Non-pigmented ciliary epithelial cell (primary cell): ENCODE measurements around the gene DEXI.
"Not testable (repeated sequence)": the region's sequence is repeated elsewhere in the genome, so short reads cannot be mapped to it uniquely, and the experiment has no call there.

Experiments used
- DNase-seq: peaks from one replicate; pipeline ENCODE4 v3.0.0-alpha.2; 2010; ENCODE audit warnings: low read depth

DEXI gene

DNA sequence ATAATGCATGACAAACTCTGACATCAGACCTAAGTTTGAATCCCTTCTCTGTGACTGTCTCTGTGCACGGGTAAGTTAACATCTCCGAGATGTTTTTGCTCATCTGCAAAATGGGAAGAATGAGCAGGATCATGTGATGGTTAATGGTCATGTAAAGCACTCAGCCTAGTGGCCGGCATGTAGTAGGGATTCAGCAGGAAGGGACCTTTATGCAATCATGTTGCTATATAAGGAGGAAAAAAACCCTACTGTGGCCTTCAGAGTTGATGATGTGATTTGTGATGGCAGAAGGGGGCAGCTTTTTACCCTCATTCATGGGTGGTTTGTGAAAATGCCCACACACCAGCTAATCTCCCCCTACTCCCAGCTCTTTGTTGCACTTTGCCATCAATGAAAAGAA lies 26.2 kb upstream of the DEXI start:
- no peak for DNase-seq

DNA sequence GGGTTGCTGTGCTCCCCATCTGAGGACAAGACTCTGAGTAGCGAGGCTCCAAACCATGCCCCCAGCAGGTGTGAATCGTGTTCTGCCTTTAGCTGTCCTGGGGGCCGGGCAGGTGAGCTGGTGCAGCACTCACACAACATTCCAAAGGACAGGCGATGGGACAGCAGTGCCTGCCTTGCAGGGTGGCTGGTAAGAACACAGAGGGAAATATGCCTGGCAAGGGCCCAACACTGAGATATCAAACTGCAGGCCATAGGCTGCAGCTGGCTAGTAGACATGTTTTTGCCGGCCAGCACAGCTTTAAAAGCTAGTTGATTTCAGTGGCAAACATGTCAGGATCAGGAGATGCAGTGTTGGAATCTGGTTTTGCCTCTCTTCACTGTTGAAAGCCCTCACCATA lies 25.7 kb upstream of the DEXI start:
- DNase-seq = no peak

DNA sequence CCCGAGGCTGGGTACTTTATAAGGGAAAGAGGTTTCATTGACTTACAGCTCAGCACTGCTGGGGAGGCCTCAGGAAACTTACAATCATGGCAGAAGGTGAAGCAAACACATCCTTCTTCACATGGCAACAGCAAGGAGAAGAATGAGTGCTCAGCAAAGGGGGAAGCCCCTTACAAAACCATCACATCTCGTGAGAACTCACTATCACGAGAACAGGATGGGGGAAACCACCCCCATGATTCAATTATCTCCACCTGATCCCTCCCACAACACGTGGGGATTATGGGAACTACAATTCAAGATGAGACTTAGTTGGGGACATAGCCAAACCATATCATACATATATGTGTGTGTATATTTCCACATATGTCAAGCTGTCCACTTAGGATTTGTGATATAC lies 24.3 kb upstream of the DEXI start:
- not testable (repeated sequence) for DNase-seq

- DNase-seq = no peak
Measured at GRCh38 chr16:10966129-10966528, 23.9 kb upstream of the DEXI start.

DNA sequence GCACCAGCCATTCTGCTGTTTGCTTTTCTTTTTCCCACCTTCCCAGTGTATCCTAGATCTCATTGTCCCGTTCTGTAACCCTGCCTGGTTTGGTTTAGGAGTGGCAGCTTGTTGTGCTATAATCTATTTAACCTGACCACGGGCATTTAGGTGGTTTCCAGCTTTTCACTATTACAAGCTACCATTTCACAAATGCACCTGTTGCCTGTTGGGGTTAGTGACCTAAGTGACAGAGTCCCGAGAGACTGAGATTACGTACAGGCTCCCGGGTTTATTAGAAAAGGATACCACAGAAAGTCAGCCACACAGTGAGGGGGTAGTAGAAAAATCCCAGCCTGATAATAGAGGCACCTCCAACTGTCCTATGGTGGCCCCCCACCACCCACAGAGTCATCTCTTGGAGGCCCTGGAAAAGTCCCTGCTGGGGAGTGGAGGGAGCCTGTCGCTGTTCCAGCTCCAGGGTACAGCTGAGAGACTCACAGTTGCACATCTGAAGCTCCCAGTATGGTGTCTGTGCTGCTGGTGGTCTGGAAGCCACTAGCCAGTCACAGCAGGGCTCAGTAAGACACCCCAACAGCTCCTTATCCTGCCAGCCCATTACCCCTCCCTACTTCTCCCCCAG lies 23.3 kb upstream of the DEXI start:
- no peak for DNase-seq

DNA sequence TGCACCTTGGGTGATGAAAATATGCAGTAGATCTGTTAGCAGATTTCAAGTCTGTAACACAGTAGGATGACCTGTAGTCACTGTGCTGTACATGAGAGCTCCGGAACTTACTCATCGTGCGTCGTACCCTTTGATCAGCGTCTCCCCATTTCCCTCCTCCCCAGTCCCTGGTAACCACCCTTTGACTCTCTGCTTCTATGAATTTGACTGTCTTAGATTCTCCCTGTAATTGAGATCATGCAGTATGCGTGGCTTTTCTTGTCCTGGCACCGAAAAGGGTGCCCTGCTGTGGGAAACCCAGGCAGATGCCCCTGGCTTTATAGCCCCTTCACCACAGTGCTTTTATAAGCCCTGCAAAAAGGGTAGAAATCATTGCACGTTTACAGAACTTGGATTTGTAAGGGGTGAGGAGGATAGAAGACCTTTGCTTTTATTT lies 22.6 kb upstream of the DEXI start:
- DNase-seq = no peak

DNA sequence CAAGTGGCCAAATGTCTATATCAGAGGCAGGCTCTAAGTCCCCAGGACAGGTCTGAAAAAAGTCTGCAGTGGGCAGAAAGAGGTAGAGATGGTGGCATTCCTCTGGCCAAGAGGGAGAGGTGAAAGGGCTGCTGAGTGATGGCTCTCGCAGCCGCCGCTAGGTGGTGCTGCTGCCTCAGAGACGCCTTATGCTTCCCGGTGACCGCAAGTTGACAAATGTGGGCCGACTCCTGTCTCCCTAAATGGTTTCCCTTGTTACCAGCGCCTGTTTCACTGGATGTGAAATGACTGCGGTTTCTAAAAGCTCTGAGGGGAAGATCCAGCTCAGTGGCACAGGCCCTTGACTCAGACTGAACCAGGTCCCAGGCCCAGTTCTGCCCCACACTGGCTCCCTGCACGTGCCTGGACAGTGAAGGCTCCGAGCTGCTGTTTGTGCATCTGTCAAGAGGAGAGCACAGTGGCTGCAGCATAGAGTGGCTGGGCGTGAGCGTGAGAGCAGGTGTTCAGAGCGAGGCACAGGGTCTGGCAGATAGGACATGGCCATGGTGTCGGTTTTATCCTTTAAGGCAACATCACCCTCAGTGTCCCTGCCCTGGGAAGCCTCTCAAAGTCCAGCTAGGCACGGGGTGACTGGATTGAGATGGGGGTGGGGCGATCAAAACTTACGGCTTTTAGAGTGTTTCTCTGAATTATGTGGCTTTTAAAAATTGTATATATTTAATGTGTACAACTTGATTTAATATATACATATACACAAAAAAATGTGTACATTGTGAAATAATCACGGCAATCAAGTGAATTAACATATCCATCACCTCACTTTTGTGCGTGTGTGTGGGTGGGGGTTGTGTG lies 22.0 kb upstream of the DEXI start:
- no peak for DNase-seq

DNA sequence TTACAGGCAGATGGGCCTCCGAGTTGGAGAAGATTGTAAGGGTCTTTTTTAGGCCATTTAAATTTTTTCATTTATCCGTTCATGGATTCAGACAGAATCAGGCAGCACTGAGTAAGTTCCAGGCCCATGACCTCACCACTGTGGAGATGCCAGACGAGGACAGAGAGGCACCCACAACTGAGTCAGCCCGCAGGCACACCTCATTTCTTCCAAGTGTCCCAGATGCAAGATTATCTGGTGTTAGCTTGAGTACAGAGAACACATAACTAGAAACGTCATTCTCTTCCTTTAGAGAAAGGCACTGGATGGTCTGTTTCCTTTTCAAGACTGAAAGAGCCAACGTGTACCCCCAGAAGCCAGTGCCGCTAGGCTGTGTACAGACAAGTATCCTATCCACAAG lies 19.0 kb upstream of the DEXI start:
- DNase-seq = peak; percentile 89

DNA sequence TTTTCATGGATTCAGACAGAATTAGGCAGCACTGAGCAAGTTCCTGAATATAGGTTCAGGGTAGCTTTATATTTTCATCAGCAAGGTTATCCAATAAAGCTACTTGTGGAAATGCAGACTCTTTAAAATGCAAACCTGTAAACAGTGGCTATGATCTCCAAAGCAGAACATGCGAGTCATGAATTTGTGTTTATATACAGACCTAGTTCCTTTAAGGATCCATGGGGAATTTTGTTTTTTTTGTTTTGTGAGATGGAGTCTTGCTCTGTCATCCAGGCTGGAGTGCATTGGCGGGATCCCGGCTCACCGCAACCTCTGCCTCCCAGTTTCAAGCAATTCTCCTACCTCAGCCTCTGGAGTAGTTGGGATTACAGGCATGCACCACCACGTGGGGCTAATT lies 16.9 kb upstream of the DEXI start:
- DNase-seq = no peak

GRCh38 chr16:10957771-10958482 lies 15.7 kb upstream of the DEXI start:
- DNase-seq = no peak

GRCh38 chr16:10954903-10955302 lies 12.6 kb upstream of the DEXI start:
- no peak for DNase-seq

- DNase-seq = no peak
Measured at GRCh38 chr16:10951026-10951425, 8.8 kb upstream of the DEXI start.

DNA sequence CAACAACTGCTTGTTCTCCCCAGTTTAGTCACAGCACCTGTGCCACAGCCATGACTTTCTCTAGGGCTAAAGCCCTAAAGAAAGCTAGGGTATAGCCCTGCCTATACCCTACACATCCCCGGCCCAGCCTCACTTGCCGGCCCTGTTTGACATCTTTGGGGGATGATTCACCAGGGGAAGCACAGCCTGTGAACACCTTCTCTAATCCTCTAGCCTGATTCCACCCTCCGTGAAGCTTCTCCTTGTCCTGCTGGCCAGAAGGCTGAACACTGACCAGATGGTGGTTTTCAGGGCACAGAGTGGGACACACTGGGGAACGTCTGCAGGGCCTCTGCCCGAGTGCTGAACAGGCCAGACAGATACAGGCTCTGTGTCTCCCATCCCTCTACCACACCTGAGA lies 8.1 kb upstream of the DEXI start:
- no peak for DNase-seq

GRCh38 chr16:10949424-10949970 lies 7.2 kb upstream of the DEXI start:
- DNase-seq = no peak

GRCh38 chr16:10947211-10947787 lies 5.0 kb upstream of the DEXI start:
- no peak for DNase-seq

DNA sequence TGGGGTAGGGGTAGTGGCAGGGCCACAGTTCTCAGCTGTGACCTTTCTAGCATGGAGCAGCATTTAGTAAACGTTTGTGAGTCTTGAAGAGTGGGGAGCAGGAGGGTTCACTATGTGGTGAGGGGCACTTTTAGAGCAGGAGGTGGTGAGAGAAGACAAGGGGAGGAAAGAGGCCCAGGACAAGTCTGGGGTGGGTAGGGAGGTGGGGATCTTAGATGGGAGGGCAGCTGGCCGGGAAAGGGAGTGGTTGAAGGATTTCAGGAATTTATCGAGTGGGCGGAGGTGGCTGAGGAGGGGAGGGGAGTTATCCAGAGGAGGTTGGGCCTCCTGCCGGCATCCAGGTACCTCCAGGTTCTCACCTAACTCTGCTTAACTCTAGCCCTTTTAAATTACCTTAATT lies 4.0 kb upstream of the DEXI start:
- DNase-seq = no peak

- DNase-seq = no peak
Measured at GRCh38 chr16:10945065-10945787, 3.0 kb upstream of the DEXI start.

DNA sequence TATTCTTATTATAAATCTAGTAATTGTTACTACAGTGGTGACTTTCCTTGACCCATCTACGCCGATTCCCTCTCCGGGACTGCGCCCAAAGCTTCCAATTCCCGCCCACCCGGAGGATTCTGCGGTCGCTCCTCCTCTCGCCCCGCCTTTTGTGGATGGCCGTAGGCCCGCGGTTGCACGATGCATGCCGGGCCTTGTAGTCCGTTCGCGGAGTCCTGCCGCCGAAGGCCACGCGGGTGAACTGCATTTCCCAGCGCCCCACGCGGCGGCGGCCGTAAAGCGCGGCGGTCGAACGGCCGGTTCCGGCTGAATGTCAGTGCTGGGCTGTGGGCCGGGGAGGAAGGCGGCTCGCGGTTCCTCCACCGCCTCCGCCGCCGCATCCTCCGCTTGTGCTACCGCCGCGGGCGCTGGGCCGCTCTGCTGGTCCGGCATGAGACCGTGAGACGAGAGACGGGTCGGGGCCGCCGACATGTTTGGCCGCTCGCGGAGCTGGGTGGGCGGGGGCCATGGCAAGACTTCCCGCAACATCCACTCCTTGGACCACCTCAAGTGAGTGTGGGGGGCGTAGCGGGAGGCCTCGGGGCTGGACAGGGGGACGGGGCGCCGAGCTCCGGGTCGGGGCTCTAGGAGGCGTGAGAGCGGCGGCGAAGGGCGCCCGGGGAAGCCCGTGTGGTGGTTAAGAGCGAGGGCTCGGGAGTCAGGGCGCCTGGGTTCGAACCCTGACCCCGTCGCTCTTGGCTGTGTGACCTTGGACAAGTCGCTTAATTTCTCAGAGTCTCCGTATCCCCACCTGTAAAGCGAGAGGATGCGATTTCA lies 2.2 kb upstream of the DEXI start, which contains the start of gene CLEC16A:
Gene CLEC16A (plus strand): TSS at position 316 of the 816 bp plus-strand sequence. CDS start 154 bp downstream, at position 470.
- DNase-seq = peak; percentile 78

- no peak for DNase-seq
Measured at GRCh38 chr16:10943064-10943353, 741 bp upstream of the DEXI start.

GRCh38 chr16:10941935-10942351 lies 325 bp downstream of the DEXI start:
- not testable (repeated sequence) for DNase-seq
